DOHH2 (cell line): ENCODE results near the gene VSIG2.

Experiments used
- H3F3A ChIP-seq: fragments of 200-600 bp; sonication (generic), shearing (Covaris generic); 2 replicates; pipeline ENCODE4 v1.6.0; 2016; ENCODE audit warnings: antibody characterized with exemption, mild to moderate bottlenecking; ENCODE audit not compliant: control insufficient read depth, insufficient read depth
- H3K27ac ChIP-seq: fragments of 200-600 bp; sonication (generic); 2 replicates; pipeline ENCODE4 v1.5.1; 2014; ENCODE audit warnings: low read depth, mild to moderate bottlenecking, low read length, moderate library complexity
- H3K27me3 ChIP-seq: fragments of 200-600 bp; sonication (generic); 2 replicates; pipeline ENCODE4 v1.6.1; 2014; ENCODE audit warnings: mild to moderate bottlenecking, low read length, mixed read lengths; ENCODE audit not compliant: control insufficient read depth
- H3K36me3 ChIP-seq: fragments of 200-600 bp; sonication (generic); 2 replicates; pipeline ENCODE4 v1.6.1; 2014; ENCODE audit warnings: mild to moderate bottlenecking, low read length, moderate library complexity, mixed read lengths; ENCODE audit not compliant: control insufficient read depth
- H3K4me1 ChIP-seq: fragments of 200-600 bp; sonication (generic); 2 replicates; pipeline ENCODE4 v1.6.1; 2014; ENCODE audit warnings: mild to moderate bottlenecking, low read length, mixed read lengths; ENCODE audit not compliant: control insufficient read depth
- H3K4me2 ChIP-seq: fragments of 200-600 bp; sonication (generic); 2 replicates; pipeline ENCODE4 v1.6.0; 2014; ENCODE audit warnings: mild to moderate bottlenecking, low read length, moderate library complexity
- H3K4me3 ChIP-seq: fragments of 200-600 bp; sonication (generic); 2 replicates; pipeline ENCODE4 v1.5.1; 2014; ENCODE audit warnings: mild to moderate bottlenecking, low read length, mixed read lengths
- H3K79me2 ChIP-seq: fragments of 200-600 bp; sonication (generic); 2 replicates; pipeline ENCODE4 v1.6.1; 2014; ENCODE audit warnings: mild to moderate bottlenecking, low read length, mixed read lengths; ENCODE audit not compliant: control insufficient read depth
- H3K9me2 ChIP-seq: fragments of 200-600 bp; sonication (generic); replicated peaks from 2 replicates; pipeline ENCODE4 v1.6.1; 2014; ENCODE audit warnings: mild to moderate bottlenecking, low read length, mixed read lengths; ENCODE audit not compliant: control insufficient read depth
- H3K9me3 ChIP-seq: fragments of 200-600 bp; sonication (generic); 2 replicates; pipeline ENCODE4 v1.6.1; 2014; ENCODE audit warnings: antibody characterized with exemption, low read length, mixed read lengths; ENCODE audit not compliant: control insufficient read depth, insufficient read depth
- H4K20me1 ChIP-seq: fragments of 200-600 bp; sonication (generic); 2 replicates; pipeline ENCODE4 v1.6.0; 2014; ENCODE audit warnings: low read depth, mild to moderate bottlenecking, antibody characterized with exemption, low read length, moderate library complexity; ENCODE audit not compliant: control insufficient read depth, insufficient read depth
- EZH2phosphoT487 ChIP-seq: fragments of 200-600 bp; sonication (generic); IDR thresholded peaks from 2 replicates; pipeline ENCODE4 v1.6.1; 2017; ENCODE audit warnings: borderline replicate concordance, mild to moderate bottlenecking, antibody characterized with exemption, low read length, moderate library complexity, mixed read lengths
- TF ChIP-seq, protein P1 (sequence below): fragments of 200-600 bp; sonication (generic); IDR thresholded peaks from one replicate; pipeline ENCODE4 v1.5.1; 2014; ENCODE audit warnings: antibody characterized with exemption, mild to moderate bottlenecking, low read depth, low read length; ENCODE audit not compliant: poor library complexity, severe bottlenecking

Gene VSIG2

GRCh38 chr11:124727474-124727873, 24.6 kb downstream of the VSIG2 start:
- Histone ChIP-seq H4K20me1 (no peaks in the 10 kb centered on the region), H3F3A (no peaks in the 10 kb centered on the region), H3K27me3 (no peaks in the 10 kb centered on the region), H3K27ac (no peak overlapping the region), H3K9me3 (no peaks in the 10 kb centered on the region), H3K9me2 (no peaks in the 10 kb centered on the region), H3K4me2 (no peak overlapping the region), H3K36me3 (no peaks in the 10 kb centered on the region), H3K4me3 (no peak overlapping the region), H3K79me2 (no peaks in the 10 kb centered on the region), H3K4me1 (peaks cover 45% of the 10 kb centered on the region)
- TF ChIP-seq EZH2phosphoT487 = no peak
- TF ChIP-seq, protein P1, sequence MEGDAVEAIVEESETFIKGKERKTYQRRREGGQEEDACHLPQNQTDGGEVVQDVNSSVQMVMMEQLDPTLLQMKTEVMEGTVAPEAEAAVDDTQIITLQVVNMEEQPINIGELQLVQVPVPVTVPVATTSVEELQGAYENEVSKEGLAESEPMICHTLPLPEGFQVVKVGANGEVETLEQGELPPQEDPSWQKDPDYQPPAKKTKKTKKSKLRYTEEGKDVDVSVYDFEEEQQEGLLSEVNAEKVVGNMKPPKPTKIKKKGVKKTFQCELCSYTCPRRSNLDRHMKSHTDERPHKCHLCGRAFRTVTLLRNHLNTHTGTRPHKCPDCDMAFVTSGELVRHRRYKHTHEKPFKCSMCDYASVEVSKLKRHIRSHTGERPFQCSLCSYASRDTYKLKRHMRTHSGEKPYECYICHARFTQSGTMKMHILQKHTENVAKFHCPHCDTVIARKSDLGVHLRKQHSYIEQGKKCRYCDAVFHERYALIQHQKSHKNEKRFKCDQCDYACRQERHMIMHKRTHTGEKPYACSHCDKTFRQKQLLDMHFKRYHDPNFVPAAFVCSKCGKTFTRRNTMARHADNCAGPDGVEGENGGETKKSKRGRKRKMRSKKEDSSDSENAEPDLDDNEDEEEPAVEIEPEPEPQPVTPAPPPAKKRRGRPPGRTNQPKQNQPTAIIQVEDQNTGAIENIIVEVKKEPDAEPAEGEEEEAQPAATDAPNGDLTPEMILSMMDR = no peak

- Histone ChIP-seq H3K9me2 (no peaks in the 10 kb centered on the region), H3F3A (no peaks in the 10 kb centered on the region), H3K9me3 (no peaks in the 10 kb centered on the region), H3K27me3 (no peaks in the 10 kb centered on the region), H3K4me2 (peak overlapping the region; percentile 86), H4K20me1 (no peaks in the 10 kb centered on the region), H3K36me3 (no peaks in the 10 kb centered on the region), H3K27ac (no peak overlapping the region), H3K4me3 (peak overlapping the region; percentile 63), H3K4me1 (peaks cover 57% of the 10 kb centered on the region), H3K79me2 (no peaks in the 10 kb centered on the region)
- TF ChIP-seq, protein P1 = no peak
- TF ChIP-seq EZH2phosphoT487 = no peak
Observed at GRCh38 chr11:124725719-124726105, 26.3 kb downstream of the VSIG2 start.

DNA sequence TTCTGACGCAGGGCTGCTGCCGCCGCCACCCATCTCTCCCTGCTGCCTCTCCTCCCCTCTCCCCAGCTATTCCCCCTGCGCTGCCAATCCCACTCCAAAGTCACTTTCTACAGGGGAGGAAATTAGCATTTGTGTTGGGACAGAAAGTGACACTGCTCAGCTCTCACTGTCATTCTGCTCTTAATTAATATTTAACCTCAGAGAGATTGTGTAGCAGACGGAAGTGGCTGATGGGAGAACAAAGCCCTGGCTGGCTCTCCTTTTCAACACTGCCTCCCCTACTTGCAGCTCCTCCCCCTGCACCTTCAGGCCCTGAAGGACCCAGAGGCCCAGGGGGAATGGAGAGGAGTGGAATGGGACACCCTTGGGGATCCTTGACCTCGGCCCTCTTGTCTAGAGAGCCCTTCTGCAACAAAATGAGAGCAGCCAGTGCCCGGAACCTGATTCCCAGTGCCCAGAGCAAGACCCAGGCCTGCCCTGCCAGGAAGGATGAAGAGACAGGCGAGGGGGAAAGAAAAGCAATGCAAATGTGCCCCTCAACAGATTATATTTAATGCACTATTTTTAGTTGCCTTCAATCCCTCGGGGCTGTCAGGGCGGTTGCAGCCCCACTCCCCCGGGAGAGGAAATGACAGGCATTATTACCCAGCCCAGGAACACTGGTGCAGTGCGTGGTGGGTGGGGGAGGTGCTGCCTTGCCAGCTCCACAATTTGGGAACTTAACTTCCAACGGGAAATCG, 26.9 kb downstream of the VSIG2 start:
- Histone ChIP-seq H3F3A (no peaks in the 10 kb centered on the region), H3K27me3 (peaks cover 2% of the 10 kb centered on the region; the same call in 1 of the 2 replicates)

More for the DNA sequence above, 26.9 kb downstream of the VSIG2 start:
- H3K27ac ChIP-seq = peak overlapping the region; percentile 41
- no peaks in the 10 kb centered on the region for H3K9me3 ChIP-seq
- H3K36me3 ChIP-seq = no peaks in the 10 kb centered on the region
- H3K4me1 ChIP-seq = peaks cover 57% of the 10 kb centered on the region
- TF ChIP-seq EZH2phosphoT487 = no peak
- TF ChIP-seq, protein P1 = no peak
- no peaks in the 10 kb centered on the region for H3K79me2 ChIP-seq
- H3K4me3 ChIP-seq = peak overlapping the region; percentile 63
- H3K9me2 ChIP-seq = no peaks in the 10 kb centered on the region
- H3K4me2 ChIP-seq = peak overlapping the region; percentile 86
- H4K20me1 ChIP-seq = no peaks in the 10 kb centered on the region
